ENCODE results near the gene ALPL. TPM values are rescaled to one million over a fixed set of nuclear protein-coding genes. Genes with fewer than 3 reads are reported as not detected.

Gene ALPL
- total RNA-seq, 4 donors from 2014 or later: 2.8 to 6.4 (median 4.4) TPM

- no peaks in the 10 kb centered on the region for H3K27me3 ChIP-seq
- intact Hi-C loops (cut with DNase I; ENCODE audit: low total_unique reads): no loop called here
- DNase-seq: no peak
- TF ChIP-seq, protein P1, sequence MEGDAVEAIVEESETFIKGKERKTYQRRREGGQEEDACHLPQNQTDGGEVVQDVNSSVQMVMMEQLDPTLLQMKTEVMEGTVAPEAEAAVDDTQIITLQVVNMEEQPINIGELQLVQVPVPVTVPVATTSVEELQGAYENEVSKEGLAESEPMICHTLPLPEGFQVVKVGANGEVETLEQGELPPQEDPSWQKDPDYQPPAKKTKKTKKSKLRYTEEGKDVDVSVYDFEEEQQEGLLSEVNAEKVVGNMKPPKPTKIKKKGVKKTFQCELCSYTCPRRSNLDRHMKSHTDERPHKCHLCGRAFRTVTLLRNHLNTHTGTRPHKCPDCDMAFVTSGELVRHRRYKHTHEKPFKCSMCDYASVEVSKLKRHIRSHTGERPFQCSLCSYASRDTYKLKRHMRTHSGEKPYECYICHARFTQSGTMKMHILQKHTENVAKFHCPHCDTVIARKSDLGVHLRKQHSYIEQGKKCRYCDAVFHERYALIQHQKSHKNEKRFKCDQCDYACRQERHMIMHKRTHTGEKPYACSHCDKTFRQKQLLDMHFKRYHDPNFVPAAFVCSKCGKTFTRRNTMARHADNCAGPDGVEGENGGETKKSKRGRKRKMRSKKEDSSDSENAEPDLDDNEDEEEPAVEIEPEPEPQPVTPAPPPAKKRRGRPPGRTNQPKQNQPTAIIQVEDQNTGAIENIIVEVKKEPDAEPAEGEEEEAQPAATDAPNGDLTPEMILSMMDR (IDR thresholded peaks at IDR 0.05): no peak
- no peak for TF ChIP-seq POLR2A (IDR thresholded peaks at IDR 0.05)
- no peaks in the 10 kb centered on the region for H3K9me3 ChIP-seq
- no peak overlapping the region for H3K27ac ChIP-seq
- H3K4me1 ChIP-seq: no peaks in the 10 kb centered on the region
- no peak overlapping the region for H3K4me3 ChIP-seq
- no peaks in the 10 kb centered on the region for H3K36me3 ChIP-seq
These were observed 11.9 kb downstream of the ALPL start for GRCh38 chr1:21520899-21521716.

DNA sequence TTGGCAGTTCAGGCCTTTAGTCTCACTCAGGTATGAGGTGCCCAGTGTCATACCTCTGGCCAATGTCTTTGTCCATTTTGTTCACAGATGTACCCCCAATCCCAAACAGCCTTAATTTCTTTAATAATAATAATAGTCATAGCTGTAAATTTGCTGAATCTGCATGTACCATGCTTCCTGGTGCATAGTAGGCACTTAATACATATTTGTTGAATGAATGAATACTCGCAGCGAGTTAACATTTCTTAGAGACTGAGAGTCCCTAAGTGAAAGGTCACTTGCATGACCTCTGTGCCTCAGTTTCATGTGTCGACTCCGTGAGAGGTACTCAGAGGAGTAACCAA lies 12.5 kb downstream of the ALPL start:
- intact Hi-C loops (cut with DNase I; ENCODE audit: low total_unique reads): no loop called here
- Histone ChIP-seq H3K9me3 (no peaks in the 10 kb centered on the region), H3K4me1 (no peaks in the 10 kb centered on the region), H3K27ac (no peak overlapping the region), H3K27me3 (no peaks in the 10 kb centered on the region), H3K4me3 (no peak overlapping the region), H3K36me3 (no peaks in the 10 kb centered on the region)
- no peak for TF ChIP-seq POLR2A (IDR thresholded peaks at IDR 0.05)
- TF ChIP-seq, protein P1 (IDR thresholded peaks at IDR 0.05): no peak
- DNase-seq: no peak

DNA sequence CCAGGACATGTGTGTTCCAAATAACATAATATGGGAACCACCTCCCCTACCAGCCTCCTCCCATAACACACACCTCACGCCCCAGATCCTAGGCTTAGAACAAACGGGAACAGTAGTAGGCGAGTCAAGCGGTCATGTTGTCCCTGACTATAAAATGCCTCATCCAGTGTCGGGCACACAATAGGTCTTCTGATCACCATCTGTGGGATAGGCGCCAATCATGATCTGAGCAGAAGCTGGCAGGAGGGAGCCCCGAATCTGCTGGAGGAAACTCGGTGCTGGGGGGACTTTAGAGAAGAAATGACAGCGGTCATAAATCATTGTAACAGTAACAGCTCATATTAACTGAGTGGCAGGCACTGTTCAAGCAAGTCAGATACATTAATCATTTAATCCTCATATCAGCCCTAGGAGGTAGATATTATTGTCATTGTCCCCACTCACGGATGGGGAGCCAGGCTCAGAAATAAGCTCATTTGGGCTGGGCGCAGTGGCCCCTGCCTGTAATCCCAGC lies 13.4 kb downstream of the ALPL start:
- no peak overlapping the region for H3K27ac ChIP-seq
- H3K9me3 ChIP-seq: no peaks in the 10 kb centered on the region
- no peaks in the 10 kb centered on the region for H3K36me3 ChIP-seq
- DNase-seq: no peak
- no peaks in the 10 kb centered on the region for H3K4me1 ChIP-seq
- intact Hi-C loops (cut with DNase I; ENCODE audit: low total_unique reads): no loop called here
- no peaks in the 10 kb centered on the region for H3K27me3 ChIP-seq
- no peak overlapping the region for H3K4me3 ChIP-seq
- TF ChIP-seq POLR2A (IDR thresholded peaks at IDR 0.05): no peak
- TF ChIP-seq, protein P1 (IDR thresholded peaks at IDR 0.05): no peak

- no peak overlapping the region for H3K27ac ChIP-seq
These were observed 14.1 kb downstream of the ALPL start for GRCh38 chr1:21523297-21523813.

GRCh38 chr1:21524220-21524619 lies 15.0 kb downstream of the ALPL start:
- Histone ChIP-seq H3K27ac (no peak overlapping the region), H3K27me3 (no peaks in the 10 kb centered on the region), H3K9me3 (no peaks in the 10 kb centered on the region), H3K4me3 (no peak overlapping the region), H3K4me1 (no peaks in the 10 kb centered on the region), H3K36me3 (no peaks in the 10 kb centered on the region)
- intact Hi-C loops (cut with DNase I; ENCODE audit: low total_unique reads): no loop called here
- TF ChIP-seq, protein P1 (IDR thresholded peaks at IDR 0.05): no peak
- no peak for TF ChIP-seq POLR2A (IDR thresholded peaks at IDR 0.05)
- no peak for DNase-seq

More at GRCh38 chr1:21523297-21523813, 14.1 kb downstream of the ALPL start:
- H3K36me3 ChIP-seq: no peaks in the 10 kb centered on the region
- H3K27me3 ChIP-seq: no peaks in the 10 kb centered on the region
- no peaks in the 10 kb centered on the region for H3K9me3 ChIP-seq
- intact Hi-C loops (cut with DNase I; ENCODE audit: low total_unique reads): no loop called here
- H3K4me1 ChIP-seq: no peaks in the 10 kb centered on the region
- TF ChIP-seq, protein P1 (IDR thresholded peaks at IDR 0.05): no peak
- no peak for TF ChIP-seq POLR2A (IDR thresholded peaks at IDR 0.05)
- no peak overlapping the region for H3K4me3 ChIP-seq
- no peak for DNase-seq

Measured in uterus (tissue), 4 donors.